Fibroblast of villous mesenchyme (primary cell): ENCODE data around the gene ARHGEF16. TPM values are rescaled to one million over a fixed set of nuclear protein-coding genes. Genes with fewer than 3 reads are reported as not detected.

Experiments used
- DNase-seq: peaks from one replicate; pipeline ENCODE4 v3.0.0-alpha.2; 2010; ENCODE audit warnings: low read depth
- H3K4me3 ChIP-seq: 2 replicates; pipeline ENCODE4 v1.5.1; 2011; ENCODE audit warnings: low read depth, mild to moderate bottlenecking, low read length
- CTCF ChIP-seq: IDR thresholded peaks from 2 replicates; pipeline ENCODE4 v1.5.1; 2012; ENCODE audit warnings: low read depth, mild to moderate bottlenecking, low read length; ENCODE audit not compliant: insufficient read depth
- total RNA-seq: library from RNA; depleted of rRNA; stranded (reverse); fragments of >200 nt; gene quantifications from 2 replicates; pipeline ENCODE4 v1.2.3, GENCODE V29; 2012

ARHGEF16 gene
- total RNA-seq, 1 donor: 0.86 TPM

GRCh38 chr1:3417082-3417739 is 37.3 kb upstream of the ARHGEF16 start:
- no peak for DNase-seq
- no peak overlapping the region for H3K4me3 ChIP-seq
- TF ChIP-seq CTCF: peak; percentile 9

GRCh38 chr1:3417934-3418333 is 36.5 kb upstream of the ARHGEF16 start:
- no peak overlapping the region for H3K4me3 ChIP-seq
- TF ChIP-seq CTCF: no peak

GRCh38 chr1:3418600-3418999 is 35.9 kb upstream of the ARHGEF16 start:
- no peak for TF ChIP-seq CTCF
- no peak overlapping the region for H3K4me3 ChIP-seq
- DNase-seq: no peak

More at GRCh38 chr1:3417934-3418333, 36.5 kb upstream of the ARHGEF16 start:
- DNase-seq: no peak

GRCh38 chr1:3419415-3420204 is 34.9 kb upstream of the ARHGEF16 start:
- no peak for TF ChIP-seq CTCF
- no peak overlapping the region for H3K4me3 ChIP-seq
- DNase-seq: no peak

- H3K4me3 ChIP-seq: no peak overlapping the region
- no peak for TF ChIP-seq CTCF
- no peak for DNase-seq
Observed at GRCh38 chr1:3420218-3420951, 34.1 kb upstream of the ARHGEF16 start.

GRCh38 chr1:3422638-3423037 is 31.8 kb upstream of the ARHGEF16 start:
- no peak overlapping the region for H3K4me3 ChIP-seq

More at GRCh38 chr1:3422638-3423037, 31.8 kb upstream of the ARHGEF16 start:
- no peak for DNase-seq
- TF ChIP-seq CTCF: no peak
